Uterus (tissue), 2 donors: ENCODE data around the gene CCM2.

Experiments used
- CTCF ChIP-seq, 4 experiments: fragments of 200-600 bp in 2 of 4; fragments of 450-650 bp in 2 of 4; sonication (generic) in 2 of 4; IDR thresholded peaks; one replicate each; pipeline ENCODE4 v1.5.1; 2016 to 2019; ENCODE audit warnings: antibody characterized with exemption in 4 of 4, mild to moderate bottlenecking in 2 of 4, moderate library complexity in 1 of 4
- POLR2A ChIP-seq, 2 donors: fragments of 450-650 bp; IDR thresholded peaks; one replicate each; pipeline ENCODE4 v1.6.1; 2016; ENCODE audit warnings: antibody characterized with exemption in 2 of 2, mild to moderate bottlenecking in 1 of 2, moderate library complexity in 1 of 2

- no peak for TF ChIP-seq POLR2A (IDR thresholded peaks at IDR 0.05)
- TF ChIP-seq CTCF (IDR thresholded peaks at IDR 0.05): no peak
Measured at GRCh38 chr7:45050198-45050597, 50.2 kb downstream of the CCM2 start.
